Upper lobe of left lung (tissue), 6 donors: ENCODE data around the gene BOC. TPM values are rescaled to one million over a fixed set of nuclear protein-coding genes. Genes with fewer than 3 reads are reported as not detected.
A peak's percentile ranks its signal among the peaks of the same experiment; 100 is the strongest.

Experiments
- ATAC-seq, 2 donors: fragments of 200-7000 bp; cut with Tn5 transposase; one replicate each; pipeline ENCODE4 v1.9.1; 2022; ENCODE audit warnings: mild to moderate bottlenecking in 2 of 2, moderate library complexity in 2 of 2; ENCODE audit not compliant: low FRiP score in 2 of 2
- DNase-seq, 2 donors: peaks; one replicate each; pipeline ENCODE4 v3.0.0-alpha.2; 2019 to 2020
- H3K27ac ChIP-seq, 4 donors: fragments of 200-600 bp; sonication (generic); one replicate each; pipeline ENCODE4 v1.5.1; 2016 to 2019
- H3K27me3 ChIP-seq, 4 donors: fragments of 200-600 bp; sonication (generic); one replicate each; pipeline ENCODE4 v1.5.1; 2017 to 2019
- H3K36me3 ChIP-seq, 4 donors: fragments of 200-600 bp; sonication (generic); one replicate each; pipeline ENCODE4 v1.5.1; 2016 to 2019
- H3K4me1 ChIP-seq, 4 donors: fragments of 200-600 bp; sonication (generic); one replicate each; pipeline ENCODE4 v1.5.1; 2018 to 2019
- H3K4me3 ChIP-seq, 4 donors: fragments of 200-600 bp; sonication (generic); one replicate each; pipeline ENCODE4 v1.5.1; 2017 to 2019; ENCODE audit warnings: mild to moderate bottlenecking in 2 of 4, moderate library complexity in 1 of 4
- H3K9me3 ChIP-seq, 4 donors: fragments of 200-600 bp; sonication (generic); one replicate each; pipeline ENCODE4 v1.5.1; 2018 to 2019
- EP300 ChIP-seq, 4 donors: sonication (generic); formaldehyde crosslinking; IDR thresholded peaks; one replicate each; pipeline ENCODE4 v1.5.1; 2017; ENCODE audit warnings: antibody characterized with exemption in 4 of 4, control low read depth in 2 of 4
- POLR2A ChIP-seq, 4 donors: fragments of 450-650 bp; IDR thresholded peaks; one replicate each; pipeline ENCODE4 v1.5.1; 2016 to 2017; ENCODE audit warnings: antibody characterized with exemption in 4 of 4, mild to moderate bottlenecking in 2 of 4
- POLR2AphosphoS5 ChIP-seq, 2 donors: sonication (generic); formaldehyde crosslinking; IDR thresholded peaks; one replicate each; pipeline ENCODE4 v1.5.1; 2017; ENCODE audit warnings: antibody characterized with exemption in 2 of 2
- WGBS, 2 donors: methylation state at CpG; one replicate each; pipeline ENCODE4 v1.1.5; 2017 to 2018; 5-methylcytosine and 5-hydroxymethylcytosine counted together
- total RNA-seq, 6 donors: library from RNA; depleted of rRNA in 4 of 6; stranded (reverse); fragments of >200 nt in 4 of 6; gene quantifications; one replicate each; pipeline versions ENCODE4 v1.1.0 to v1.2.1, GENCODE V29; 2016 to 2021
- TF ChIP-seq, protein P1 (sequence below), 6 experiments: fragments of 450-650 bp in 4 of 6; fragments of 200-600 bp in 2 of 6; sonication (generic) in 2 of 6; IDR thresholded peaks; one replicate each; pipeline ENCODE4 v1.5.1; 2016 to 2019; ENCODE audit warnings: antibody characterized with exemption in 6 of 6
- donor health status: DM: no; HTN: no; CAD: no; lungs with moderate emphysema.
- donor health status: DM: no; HTN: yes; CAD: no; lungs with severe emphysema.

BOC gene
- total RNA-seq, 6 donors from 2014 or later, result 2.6 to 18.3 (median 4.5) TPM

DNA sequence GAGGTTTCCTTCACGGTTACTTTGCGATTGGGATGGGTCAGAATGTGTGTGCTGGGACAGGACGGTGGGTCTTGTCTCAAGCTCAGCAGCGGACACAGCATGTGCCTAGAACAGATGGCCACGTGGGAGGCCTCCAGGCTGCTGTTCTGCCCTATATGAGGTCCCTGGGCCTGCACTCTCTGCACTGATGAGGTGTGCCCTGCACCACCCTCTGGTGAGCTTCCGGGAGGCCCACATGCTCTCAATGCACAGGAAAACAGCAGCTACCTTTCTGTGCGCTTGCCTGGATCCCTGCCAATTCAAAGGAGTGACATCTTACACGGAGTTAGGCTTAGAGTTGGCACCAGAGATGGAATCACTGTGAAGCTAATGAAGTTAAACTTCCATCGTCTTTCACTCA lies 59.8 kb downstream of the BOC start:
- Histone ChIP-seq H3K4me3 (no peak overlapping the region), H3K27ac (no peak overlapping the region), H3K4me1 (peaks cover 0 to 7% (median 3%) of the 10 kb centered on the region in 4 donors), H3K36me3 (no peaks in the 10 kb centered on the region), H3K27me3 (no peaks in the 10 kb centered on the region), H3K9me3 (no peaks in the 10 kb centered on the region)
- TF ChIP-seq POLR2AphosphoS5 (IDR thresholded peaks at IDR 0.05) (no peak), EP300 (IDR thresholded peaks at IDR 0.05) (no peak), POLR2A (IDR thresholded peaks at IDR 0.05) (no peak)
- TF ChIP-seq, protein P1, sequence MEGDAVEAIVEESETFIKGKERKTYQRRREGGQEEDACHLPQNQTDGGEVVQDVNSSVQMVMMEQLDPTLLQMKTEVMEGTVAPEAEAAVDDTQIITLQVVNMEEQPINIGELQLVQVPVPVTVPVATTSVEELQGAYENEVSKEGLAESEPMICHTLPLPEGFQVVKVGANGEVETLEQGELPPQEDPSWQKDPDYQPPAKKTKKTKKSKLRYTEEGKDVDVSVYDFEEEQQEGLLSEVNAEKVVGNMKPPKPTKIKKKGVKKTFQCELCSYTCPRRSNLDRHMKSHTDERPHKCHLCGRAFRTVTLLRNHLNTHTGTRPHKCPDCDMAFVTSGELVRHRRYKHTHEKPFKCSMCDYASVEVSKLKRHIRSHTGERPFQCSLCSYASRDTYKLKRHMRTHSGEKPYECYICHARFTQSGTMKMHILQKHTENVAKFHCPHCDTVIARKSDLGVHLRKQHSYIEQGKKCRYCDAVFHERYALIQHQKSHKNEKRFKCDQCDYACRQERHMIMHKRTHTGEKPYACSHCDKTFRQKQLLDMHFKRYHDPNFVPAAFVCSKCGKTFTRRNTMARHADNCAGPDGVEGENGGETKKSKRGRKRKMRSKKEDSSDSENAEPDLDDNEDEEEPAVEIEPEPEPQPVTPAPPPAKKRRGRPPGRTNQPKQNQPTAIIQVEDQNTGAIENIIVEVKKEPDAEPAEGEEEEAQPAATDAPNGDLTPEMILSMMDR (IDR thresholded peaks at IDR 0.05), result no peak
- no peak for ATAC-seq
- DNase-seq, result no peak
- 82 to 89% methylated on average over 1 to 9 of the region's 9 CpGs for WGBS, 2 donors

DNA sequence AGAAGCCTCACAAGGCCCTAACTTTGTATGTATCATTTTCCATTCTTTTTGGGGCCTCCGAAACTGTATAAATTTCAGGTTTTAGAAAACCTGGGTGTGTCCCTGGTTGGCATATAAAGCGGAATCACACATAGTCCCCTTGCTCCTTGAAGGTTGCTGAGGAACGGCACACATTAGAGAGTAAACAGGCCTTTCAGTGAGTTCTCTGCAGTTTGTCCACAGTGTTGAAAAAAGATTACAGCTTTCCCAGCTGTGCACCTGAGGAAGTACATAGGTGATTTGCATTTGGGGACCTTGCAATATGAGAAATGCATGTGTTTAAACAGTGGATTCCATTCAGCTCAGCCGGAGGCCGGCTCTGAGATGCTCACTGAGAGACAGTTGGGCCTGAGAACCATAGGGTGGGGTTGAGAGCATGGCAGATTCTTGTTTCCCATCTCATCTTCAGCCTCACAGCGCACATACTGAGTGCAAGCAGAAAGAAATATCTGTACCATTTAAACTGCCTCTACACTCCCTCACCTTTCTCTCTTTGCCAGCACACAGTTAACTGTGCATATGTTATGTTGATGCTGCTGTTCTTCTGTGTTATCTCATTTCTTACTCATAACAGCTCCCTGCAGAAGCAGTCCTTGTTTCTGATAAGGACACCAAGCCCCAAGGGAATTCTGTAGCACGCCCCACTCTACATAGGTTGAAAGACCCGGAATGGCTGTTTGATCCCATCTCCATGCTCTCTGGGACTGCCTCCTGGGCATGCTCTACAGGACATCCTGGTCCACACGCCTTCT lies 60.4 kb downstream of the BOC start:
- no peak for ATAC-seq
- Histone ChIP-seq H3K27ac (no peak overlapping the region), H3K9me3 (no peaks in the 10 kb centered on the region), H3K4me3 (no peak overlapping the region), H3K36me3 (no peaks in the 10 kb centered on the region), H3K27me3 (no peaks in the 10 kb centered on the region), H3K4me1 (peaks cover 0 to 13% (median 5%) of the 10 kb centered on the region in 4 donors)
- 81 to 86% methylated on average over 9 of the region's 9 CpGs for WGBS, 2 donors
- DNase-seq, result no peak
- TF ChIP-seq EP300 (IDR thresholded peaks at IDR 0.05) (no peak), POLR2AphosphoS5 (IDR thresholded peaks at IDR 0.05) (no peak), POLR2A (IDR thresholded peaks at IDR 0.05) (no peak)
- TF ChIP-seq, protein P1 (IDR thresholded peaks at IDR 0.05), result no peak

DNA sequence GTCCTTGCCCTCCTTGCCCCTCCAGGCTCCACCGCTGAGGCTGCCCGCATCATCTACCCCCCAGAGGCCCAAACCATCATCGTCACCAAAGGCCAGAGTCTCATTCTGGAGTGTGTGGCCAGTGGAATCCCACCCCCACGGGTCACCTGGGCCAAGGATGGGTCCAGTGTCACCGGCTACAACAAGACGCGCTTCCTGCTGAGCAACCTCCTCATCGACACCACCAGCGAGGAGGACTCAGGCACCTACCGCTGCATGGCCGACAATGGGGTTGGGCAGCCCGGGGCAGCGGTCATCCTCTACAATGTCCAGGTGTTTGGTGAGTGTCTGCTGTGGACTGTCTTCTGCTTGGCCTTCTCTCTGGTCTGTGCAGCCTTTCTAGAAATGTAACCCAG lies 61.0 kb downstream of the BOC start:
- Histone ChIP-seq H3K4me1 (peaks cover 0 to 14% (median 9%) of the 10 kb centered on the region in 4 donors), H3K36me3 (no peaks in the 10 kb centered on the region), H3K27ac (no peak overlapping the region), H3K27me3 (no peaks in the 10 kb centered on the region), H3K9me3 (no peaks in the 10 kb centered on the region), H3K4me3 (no peak overlapping the region)
- ATAC-seq (no peak), DNase-seq (peak in 1 of 2 donors; percentile 41)
- WGBS, 2 donors, result 90 to 99% methylated on average over 10 to 12 of the region's 13 CpGs
- TF ChIP-seq POLR2A (IDR thresholded peaks at IDR 0.05) (no peak), POLR2AphosphoS5 (IDR thresholded peaks at IDR 0.05) (no peak)

DNA sequence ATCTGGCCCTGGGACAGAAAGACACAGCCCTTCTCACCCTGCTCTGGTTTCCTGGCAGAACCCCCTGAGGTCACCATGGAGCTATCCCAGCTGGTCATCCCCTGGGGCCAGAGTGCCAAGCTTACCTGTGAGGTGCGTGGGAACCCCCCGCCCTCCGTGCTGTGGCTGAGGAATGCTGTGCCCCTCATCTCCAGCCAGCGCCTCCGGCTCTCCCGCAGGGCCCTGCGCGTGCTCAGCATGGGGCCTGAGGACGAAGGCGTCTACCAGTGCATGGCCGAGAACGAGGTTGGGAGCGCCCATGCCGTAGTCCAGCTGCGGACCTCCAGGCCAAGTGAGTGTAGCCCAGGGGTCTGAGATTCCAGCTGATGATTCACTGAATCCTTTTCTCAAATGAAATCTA lies 61.7 kb downstream of the BOC start:
- Histone ChIP-seq H3K36me3 (no peaks in the 10 kb centered on the region), H3K9me3 (no peaks in the 10 kb centered on the region), H3K27me3 (no peaks in the 10 kb centered on the region), H3K4me1 (peaks cover 0 to 14% (median 9%) of the 10 kb centered on the region in 4 donors), H3K4me3 (no peak overlapping the region), H3K27ac (no peak overlapping the region)
- DNase-seq, result peak in 1 of 2 donors; percentile 61
- 90 to 97% methylated on average over 15 of the region's 15 CpGs for WGBS, 2 donors
- ATAC-seq, result no peak
- TF ChIP-seq EP300 (IDR thresholded peaks at IDR 0.05) (no peak), POLR2A (IDR thresholded peaks at IDR 0.05) (no peak), POLR2AphosphoS5 (IDR thresholded peaks at IDR 0.05) (no peak)
- TF ChIP-seq, protein P1 (IDR thresholded peaks at IDR 0.05), result no peak

DNA sequence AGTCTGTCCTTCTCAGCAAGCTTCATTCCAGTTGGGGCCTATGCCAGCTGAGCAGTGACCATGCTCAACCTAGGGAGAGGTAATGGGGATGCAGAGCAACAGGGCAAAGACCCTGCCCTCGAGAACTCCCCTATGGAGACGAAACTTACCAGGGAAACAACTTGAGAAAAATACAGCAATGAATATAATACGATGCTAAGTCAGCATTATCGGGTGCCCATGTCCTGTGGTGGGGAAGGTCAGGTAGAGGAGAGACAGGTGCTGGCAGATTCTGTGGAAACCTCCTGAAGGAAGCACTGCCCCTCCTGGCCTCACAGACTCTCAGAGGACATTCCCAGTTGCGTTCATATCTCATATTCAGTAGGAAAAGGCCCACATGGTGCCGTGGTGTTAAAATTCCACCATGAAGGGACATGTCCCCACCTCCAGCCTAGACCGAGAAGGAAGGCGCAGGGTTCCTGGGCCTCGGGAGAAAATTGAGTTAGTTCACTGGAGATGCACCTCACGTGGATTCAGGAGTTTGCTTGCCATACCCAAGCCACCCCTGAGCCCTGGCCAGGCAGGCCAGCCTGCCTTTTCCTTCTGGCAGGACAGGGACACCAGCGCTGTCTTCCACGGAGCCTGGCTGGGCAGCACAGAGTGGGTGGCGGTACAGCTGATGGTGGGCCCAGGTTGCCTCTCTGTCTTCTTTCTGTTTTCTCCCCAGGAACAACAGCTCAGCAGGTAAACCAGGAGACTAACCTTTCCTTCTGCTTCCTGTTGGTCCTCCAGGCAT lies 62.4 kb downstream of the BOC start:
- Histone ChIP-seq H3K4me3 (no peak overlapping the region), H3K4me1 (peaks cover 0 to 14% (median 9%) of the 10 kb centered on the region in 4 donors), H3K36me3 (no peaks in the 10 kb centered on the region), H3K27me3 (no peaks in the 10 kb centered on the region), H3K9me3 (no peaks in the 10 kb centered on the region), H3K27ac (no peak overlapping the region)
- no peak for ATAC-seq
- WGBS, 2 donors, result 91 to 93% methylated on average over 11 to 13 of the region's 13 CpGs
- DNase-seq, result peak in 1 of 2 donors; percentile 27
- TF ChIP-seq POLR2AphosphoS5 (IDR thresholded peaks at IDR 0.05) (no peak), EP300 (IDR thresholded peaks at IDR 0.05) (no peak), POLR2A (IDR thresholded peaks at IDR 0.05) (no peak)
- TF ChIP-seq, protein P1 (IDR thresholded peaks at IDR 0.05), result no peak
